Stimulated activated CD4-positive, alpha-beta T cell treated with anti-CD3 and anti-CD28 coated beads, Interleukin-15, amount 100 ng/mL, for 1 hour (primary cell): ENCODE results near the gene KCNH8.
"Not testable (repeated sequence)": the region's sequence is repeated elsewhere in the genome, so short reads cannot be mapped to it uniquely, and the experiment has no call there.

Source experiments
- DNase-seq, 2 donors: peaks; one replicate each; pipeline ENCODE4 v3.0.0-alpha.2; 2020; ENCODE audit warnings: low read depth in 1 of 2, low spot score in 1 of 2

Gene KCNH8

DNA sequence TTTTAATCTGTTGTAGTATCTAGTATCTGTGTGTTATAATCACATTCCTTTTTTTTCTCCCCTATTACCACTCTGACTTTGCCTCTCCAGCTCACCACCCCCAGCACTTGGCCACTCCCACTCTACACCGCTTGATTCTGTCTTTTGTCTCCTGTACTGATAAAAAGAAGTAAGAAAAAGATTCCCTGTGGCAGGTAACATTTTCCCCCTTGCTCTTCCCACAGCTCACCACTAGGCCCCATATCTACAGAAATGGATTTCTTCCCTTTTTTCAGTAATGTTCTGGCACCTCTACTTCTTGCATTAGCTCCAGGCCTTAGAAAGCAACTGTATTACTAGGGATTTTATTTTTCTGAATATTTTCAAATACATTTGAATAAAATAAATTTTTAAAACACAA lies 25.6 kb downstream of the KCNH8 start:
- DNase-seq = no peak

- no peak for DNase-seq
Observed at GRCh38 chr3:19183584-19183983, 35.3 kb downstream of the KCNH8 start.

GRCh38 chr3:19190126-19190525 lies 41.8 kb downstream of the KCNH8 start:
- DNase-seq = no peak

DNA sequence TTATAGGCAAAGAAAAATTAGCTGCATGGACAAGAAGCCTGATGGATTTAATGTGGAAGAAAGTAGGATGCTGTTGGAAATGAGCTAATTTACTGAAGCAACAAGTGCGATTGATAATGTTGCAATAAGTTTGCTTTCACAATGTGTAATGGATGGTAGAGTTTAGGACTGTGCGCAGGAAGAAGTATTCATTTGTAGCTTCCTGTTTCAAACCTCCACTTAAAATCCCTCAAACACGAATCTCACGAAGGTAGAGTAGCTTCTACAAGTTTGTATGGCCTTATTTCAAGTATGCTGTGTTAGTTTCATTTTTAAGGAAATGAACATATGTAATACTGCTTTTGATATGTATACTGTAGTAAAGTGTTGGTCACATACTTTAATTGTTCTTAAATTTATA lies 42.3 kb downstream of the KCNH8 start:
- no peak for DNase-seq

GRCh38 chr3:19199131-19199530 lies 50.8 kb downstream of the KCNH8 start:
- DNase-seq = no peak

GRCh38 chr3:19202303-19202702 lies 54.0 kb downstream of the KCNH8 start:
- DNase-seq = no peak

- no peak for DNase-seq
Observed at GRCh38 chr3:19202754-19203153, 54.4 kb downstream of the KCNH8 start.

GRCh38 chr3:19206540-19206939 lies 58.2 kb downstream of the KCNH8 start:
- no peak for DNase-seq

GRCh38 chr3:19213603-19214220 lies 65.4 kb downstream of the KCNH8 start:
- DNase-seq = no peak

DNA sequence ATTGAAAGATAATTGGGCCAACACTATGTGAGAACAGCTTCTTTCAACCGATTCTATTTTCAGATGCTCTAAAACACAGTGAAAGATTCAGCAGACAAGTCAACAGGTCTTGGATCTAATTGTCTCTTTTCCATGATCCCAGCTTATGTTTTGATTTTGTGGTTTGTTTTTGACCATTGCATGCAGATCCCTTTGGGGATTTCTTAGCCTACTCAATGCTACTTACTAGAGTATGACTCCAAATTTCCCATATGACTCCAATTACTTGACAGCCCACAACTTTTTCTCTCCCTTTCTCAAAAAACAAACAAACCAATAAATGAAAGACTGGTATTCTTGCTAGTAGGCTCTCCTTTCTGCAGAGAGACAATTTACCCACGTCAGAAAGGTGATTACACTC lies 67.1 kb downstream of the KCNH8 start:
- DNase-seq = no peak

- no peak for DNase-seq
Observed at GRCh38 chr3:19216669-19217337, 68.5 kb downstream of the KCNH8 start.

DNA sequence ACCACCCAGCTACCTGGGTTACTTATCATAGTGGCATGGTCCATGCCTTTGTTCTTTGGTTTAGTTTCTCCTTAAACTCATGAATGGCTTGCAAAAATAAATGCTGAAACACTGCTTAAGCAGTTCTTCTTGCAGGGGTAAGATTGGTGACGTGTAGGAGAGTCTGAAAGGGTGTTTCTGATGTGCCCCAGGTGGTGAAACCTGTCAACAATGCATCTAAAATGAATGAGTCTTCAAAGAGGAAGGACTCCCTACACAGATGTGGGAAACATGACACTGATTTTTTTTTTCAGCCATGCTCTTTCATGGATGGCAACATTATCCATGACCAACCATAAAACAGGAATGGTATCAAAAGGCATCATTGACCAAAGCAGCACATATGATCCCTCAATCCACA lies 72.0 kb downstream of the KCNH8 start:
- DNase-seq = no peak

DNA sequence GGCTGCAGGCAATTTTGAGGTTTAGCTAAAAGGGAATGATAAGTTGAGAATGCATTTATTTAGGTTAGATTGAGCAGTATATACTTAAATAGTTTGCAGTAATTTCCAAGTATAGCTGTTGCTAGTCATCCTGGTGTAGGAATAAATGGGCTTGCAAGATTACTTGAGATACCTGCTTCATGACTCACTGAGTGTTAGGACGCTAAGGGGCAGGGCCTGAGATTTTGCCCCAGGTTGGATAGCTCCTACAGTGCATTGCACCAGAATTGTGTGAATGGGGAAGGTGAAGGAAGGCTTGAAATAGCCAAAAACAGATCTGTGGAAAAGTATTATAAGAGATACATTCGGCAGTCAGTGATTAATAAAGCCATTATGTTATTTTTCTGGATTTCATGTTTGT lies 72.8 kb downstream of the KCNH8 start:
- DNase-seq = no peak

DNA sequence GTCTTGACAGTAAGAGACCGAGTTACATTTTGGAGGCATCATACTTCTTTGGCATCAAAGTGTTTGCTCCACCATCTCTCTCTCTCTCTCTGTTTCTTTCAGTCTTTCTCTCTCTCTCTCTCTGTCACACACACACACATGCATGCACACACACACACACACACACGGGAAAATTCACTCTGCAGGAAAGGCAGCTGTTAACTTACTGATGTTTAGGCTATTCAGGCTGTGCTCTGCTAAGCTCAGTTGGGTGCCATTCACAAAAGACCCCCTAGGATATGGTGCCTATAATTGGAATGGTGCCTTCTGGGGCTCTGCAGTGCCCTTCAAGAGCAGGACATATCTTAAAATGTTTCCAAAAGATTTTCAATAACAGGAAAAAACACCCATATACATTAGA lies 78.2 kb downstream of the KCNH8 start:
- DNase-seq = no peak

DNA sequence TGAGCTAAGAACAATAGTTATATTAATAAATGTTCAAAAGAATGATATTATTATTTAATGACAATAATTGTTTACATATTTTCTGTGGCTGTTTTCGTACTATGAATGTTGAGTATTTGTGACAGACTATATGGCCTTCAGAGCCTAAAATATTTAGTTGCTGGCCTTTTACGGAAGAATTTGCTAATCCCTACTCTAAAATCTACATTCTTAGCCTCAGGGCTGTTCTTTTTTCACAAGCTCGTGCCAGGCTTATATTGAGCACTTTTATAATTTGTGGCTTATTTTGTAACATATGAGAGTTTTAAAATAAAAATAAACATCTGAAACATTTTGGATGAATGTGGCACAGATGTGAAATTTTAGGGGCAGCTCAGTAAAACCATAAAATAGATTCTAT lies 79.9 kb downstream of the KCNH8 start:
- DNase-seq = no peak

GRCh38 chr3:19229086-19229485 lies 80.8 kb downstream of the KCNH8 start:
- DNase-seq = no peak

DNA sequence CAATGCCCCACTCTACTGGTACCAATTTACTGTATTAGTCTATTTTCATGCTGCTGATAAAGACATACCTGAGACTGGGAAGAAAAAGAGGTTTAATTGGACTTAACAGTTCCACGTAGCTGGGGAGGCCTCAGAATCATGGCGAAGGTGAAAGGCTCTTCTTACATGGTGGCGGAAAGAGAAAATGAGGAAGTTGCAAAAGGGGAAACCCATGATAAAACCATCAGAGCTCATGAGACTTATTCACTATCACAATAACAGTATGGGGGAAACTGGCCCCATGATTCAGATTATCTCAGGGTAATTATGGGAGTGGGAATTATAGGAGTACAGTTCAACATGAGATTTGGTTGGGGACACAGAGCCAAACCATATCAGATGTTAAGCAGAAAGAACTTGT lies 81.6 kb downstream of the KCNH8 start:
- DNase-seq = not testable (repeated sequence)

DNA sequence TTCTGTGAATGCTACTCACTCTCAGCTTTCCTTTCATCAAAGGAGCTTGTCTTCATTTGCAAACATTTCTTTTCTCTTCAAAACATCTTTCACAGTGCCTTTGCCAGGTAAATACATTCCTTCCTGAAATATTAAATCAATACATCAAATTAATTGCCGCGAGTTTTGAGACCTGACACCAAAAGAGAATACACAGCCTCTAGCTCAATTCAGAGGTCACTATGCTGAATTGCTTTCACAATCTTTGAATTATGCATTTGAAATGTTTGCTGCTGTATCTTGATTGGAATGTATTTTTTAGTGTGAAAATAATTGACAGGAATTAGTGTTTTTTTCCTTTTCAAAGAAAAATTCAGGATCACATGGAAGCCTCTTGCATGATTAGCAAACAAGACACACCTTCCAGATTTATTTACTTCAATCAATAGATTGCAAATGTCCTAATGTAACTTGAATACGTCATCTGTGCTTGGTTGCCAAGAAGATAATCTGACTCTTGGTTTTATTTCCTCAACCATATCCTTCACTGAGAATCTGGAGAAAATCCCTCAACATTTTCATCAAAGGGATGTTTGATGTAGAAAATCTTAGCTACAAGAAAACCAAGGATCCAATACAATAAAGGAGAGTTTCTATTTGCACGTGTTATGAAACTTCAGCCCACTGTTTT lies 83.6 kb downstream of the KCNH8 start:
- no peak for DNase-seq

GRCh38 chr3:19232566-19232965 lies 84.3 kb downstream of the KCNH8 start:
- DNase-seq = no peak

DNA sequence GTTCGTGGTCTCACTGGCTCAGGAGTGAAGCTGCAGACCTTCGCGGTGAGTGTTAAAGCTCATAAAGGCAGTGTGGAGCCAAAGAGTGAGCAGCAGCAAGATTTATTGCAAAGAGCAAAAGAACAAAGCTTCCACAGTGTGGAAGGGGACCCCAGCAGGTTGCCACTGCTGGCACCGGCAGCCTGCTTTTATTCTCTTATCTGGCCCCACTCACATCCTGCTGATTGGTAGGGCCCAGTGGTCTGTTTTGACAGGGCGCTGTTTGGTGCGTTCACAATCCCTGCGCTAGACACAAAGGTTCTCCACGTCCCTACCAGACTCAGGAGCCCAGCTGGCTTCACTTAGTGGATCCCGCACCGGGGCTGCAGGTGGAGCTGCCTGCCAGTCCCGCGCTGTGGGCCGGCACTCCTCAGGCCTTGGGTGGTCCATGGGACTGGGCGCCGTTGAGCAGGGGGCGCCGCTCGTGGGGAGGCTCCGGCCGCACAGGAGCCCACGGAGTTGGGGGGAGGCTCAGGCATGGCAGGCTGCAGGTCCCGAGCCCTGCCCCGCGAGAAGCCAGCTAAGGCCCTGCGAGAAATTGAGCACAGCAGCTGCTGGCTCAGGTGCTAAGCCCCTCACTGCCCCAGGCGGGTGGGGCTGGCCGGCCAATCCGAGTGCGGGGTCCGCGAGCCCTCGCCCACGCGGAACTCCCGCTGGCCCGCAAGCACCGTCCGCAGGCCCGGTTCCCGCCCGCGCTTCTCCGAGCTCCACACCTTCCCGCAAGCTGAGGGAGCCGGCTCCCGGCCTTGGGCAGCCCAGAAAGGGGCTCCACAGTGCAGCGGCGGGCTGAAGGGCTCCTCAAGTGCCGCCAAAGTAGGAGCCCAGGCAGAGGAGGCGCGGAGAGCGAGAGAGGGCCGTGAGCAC lies 85.8 kb downstream of the KCNH8 start:
- DNase-seq = not testable (repeated sequence)

- DNase-seq = no peak
Observed at GRCh38 chr3:19248143-19248542, 99.8 kb downstream of the KCNH8 start.

GRCh38 chr3:19248767-19249166 lies 100.5 kb downstream of the KCNH8 start:
- DNase-seq = no peak
